Measurements from ENCODE around the gene GNB1L. TPM values are rescaled to one million over a fixed set of nuclear protein-coding genes. Genes with fewer than 3 reads are reported as not detected.

The GNB1L gene
- total RNA-seq, 1 experiment from 2014 or later = 27.0 TPM

DNA sequence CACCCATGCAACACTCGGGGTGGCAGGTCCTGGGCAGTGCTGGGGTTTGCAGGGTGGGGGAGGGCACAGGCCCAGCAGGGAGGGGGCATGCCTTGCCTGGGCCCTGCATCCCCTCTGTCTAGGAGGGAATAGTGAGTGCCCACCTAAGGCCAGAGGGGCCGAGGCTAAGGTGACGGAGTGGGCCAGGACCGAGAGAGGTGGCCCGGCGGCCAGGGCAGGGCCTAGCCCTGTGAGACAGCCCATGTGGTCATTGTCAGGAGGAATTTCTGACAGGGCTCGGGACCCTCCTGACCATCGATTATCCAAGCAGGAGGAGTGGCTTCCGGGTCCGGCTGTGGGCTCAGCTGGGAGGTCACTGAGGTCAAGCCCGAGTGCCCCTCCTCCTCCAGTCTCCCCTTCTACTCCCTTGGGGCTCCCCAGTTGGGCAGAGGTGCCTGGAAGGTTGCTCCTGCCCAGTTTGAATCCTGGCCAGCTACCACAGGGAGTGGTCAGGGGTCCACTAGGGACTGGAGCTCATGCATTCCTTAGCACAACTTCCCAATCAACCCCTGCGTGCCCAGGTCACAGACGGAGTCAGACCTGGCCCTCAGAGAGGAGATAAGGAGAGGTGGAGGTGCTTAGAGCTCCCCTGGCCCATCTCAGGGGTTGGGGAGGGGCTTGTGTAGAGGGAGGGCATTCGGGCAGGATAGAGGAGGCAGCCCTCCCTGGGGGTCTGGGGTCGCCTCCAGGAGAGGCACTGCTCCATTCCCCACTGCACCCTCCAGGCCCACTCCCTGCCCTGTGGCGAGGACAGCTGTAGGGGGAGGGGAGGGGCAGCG, 116.6 kb downstream of the GNB1L start:
- H3K4me2 ChIP-seq (ENCODE audit: low read length) = no peak overlapping the region
- no peaks in the 10 kb centered on the region for H3K4me1 ChIP-seq (ENCODE audit: insufficient read depth, low read length)
- no peak overlapping the region for H3K9ac ChIP-seq (ENCODE audit: low read length)
- H4K20me1 ChIP-seq (ENCODE audit: low read length) = no peaks in the 10 kb centered on the region
- POLR2A ChIA-PET (ENCODE audit: unreplicated experiment) = no interaction called here
- H3F3A ChIP-seq (ENCODE audit: low read length, unreplicated experiment) = no peaks in the 10 kb centered on the region
- no peaks in the 10 kb centered on the region for H3K27me3 ChIP-seq (ENCODE audit: low read length)
- no peak for DNase-seq
- H3K4me3 ChIP-seq (ENCODE audit: low read length) = no peak overlapping the region
- no peaks in the 10 kb centered on the region for H3K79me2 ChIP-seq (ENCODE audit: low read length)
- ATAC-seq = no peak
- CTCF ChIA-PET = no interaction called here
- H3K9me3 ChIP-seq (ENCODE audit: low read length) = no peaks in the 10 kb centered on the region
- H3K36me3 ChIP-seq (ENCODE audit: low read depth, low read length) = no peaks in the 10 kb centered on the region
- BruUV-seq (replicated peaks) = no TSS peak
- intact Hi-C loops (cut with micrococcal nuclease) = no loop called here
- TF ChIP-seq, protein P1, sequence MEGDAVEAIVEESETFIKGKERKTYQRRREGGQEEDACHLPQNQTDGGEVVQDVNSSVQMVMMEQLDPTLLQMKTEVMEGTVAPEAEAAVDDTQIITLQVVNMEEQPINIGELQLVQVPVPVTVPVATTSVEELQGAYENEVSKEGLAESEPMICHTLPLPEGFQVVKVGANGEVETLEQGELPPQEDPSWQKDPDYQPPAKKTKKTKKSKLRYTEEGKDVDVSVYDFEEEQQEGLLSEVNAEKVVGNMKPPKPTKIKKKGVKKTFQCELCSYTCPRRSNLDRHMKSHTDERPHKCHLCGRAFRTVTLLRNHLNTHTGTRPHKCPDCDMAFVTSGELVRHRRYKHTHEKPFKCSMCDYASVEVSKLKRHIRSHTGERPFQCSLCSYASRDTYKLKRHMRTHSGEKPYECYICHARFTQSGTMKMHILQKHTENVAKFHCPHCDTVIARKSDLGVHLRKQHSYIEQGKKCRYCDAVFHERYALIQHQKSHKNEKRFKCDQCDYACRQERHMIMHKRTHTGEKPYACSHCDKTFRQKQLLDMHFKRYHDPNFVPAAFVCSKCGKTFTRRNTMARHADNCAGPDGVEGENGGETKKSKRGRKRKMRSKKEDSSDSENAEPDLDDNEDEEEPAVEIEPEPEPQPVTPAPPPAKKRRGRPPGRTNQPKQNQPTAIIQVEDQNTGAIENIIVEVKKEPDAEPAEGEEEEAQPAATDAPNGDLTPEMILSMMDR (conservative IDR thresholded peaks at IDR 0.05; ENCODE audit: low read depth, low read length) = no peak
- no peak for TF ChIP-seq EZH2 (IDR thresholded peaks at IDR 0.05; ENCODE audit: low read length, unreplicated experiment)
- no peak overlapping the region for H3K27ac ChIP-seq (ENCODE audit: low read length)
- H3K9me2 ChIP-seq (replicated peaks; ENCODE audit: low read length) = no peaks in the 10 kb centered on the region
- no peak overlapping the region for H2AFZ ChIP-seq (ENCODE audit: low read length)

DNA sequence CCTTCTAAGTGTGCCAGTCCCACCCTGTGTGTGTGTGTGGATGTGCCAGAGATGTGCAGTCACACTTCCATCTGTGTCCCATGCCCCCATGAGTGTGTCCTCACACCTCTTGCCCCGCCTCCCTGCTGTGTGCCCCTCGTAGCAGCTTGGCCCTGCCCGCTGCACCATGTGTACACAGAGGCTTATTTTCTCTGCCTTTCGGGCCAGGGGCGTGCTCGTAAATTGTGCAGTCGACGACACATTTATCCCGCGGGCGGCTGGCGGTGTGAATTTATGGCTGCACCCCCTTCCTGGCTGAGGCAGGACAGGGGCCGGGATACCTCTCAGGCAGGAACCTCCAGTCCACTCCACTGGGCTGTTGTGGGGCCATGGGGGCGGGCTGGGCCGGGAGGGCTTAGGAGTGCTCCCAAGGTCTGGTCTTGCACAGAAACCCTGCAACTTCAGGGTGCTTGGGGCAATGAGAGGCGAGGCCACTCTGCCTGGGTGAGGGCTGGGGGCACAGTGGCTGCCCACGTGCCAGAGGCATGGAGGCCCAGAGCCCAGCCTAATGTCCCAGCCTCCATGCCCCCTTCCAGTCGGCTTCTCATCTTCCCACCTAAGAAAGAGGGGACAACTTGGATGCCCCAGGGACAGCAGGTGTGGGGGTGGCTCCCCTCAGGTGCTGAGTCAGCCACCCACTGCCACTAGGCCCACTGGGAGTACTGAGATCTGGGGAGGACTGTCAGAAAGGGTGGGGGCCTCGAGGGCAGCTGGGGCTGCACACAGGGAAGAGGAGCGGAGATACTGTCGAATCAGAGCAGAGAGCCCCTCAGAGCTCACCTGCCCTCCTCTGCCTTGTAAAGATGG, 118.8 kb downstream of the GNB1L start:
- no peaks in the 10 kb centered on the region for H3K9me2 ChIP-seq (replicated peaks; ENCODE audit: low read length)
- no peak for TF ChIP-seq EZH2phosphoT487 (IDR thresholded peaks at IDR 0.05; ENCODE audit: borderline replicate concordance, low read length)
- no peak for TF ChIP-seq EZH2 (IDR thresholded peaks at IDR 0.05; ENCODE audit: low read length, unreplicated experiment)
- no peak overlapping the region for H3K27ac ChIP-seq (ENCODE audit: low read length)
- no peaks in the 10 kb centered on the region for H3K27me3 ChIP-seq (ENCODE audit: low read length)
- H3F3A ChIP-seq (ENCODE audit: low read length, unreplicated experiment) = no peaks in the 10 kb centered on the region
- POLR2A ChIA-PET (ENCODE audit: unreplicated experiment) = no interaction called here
- no peaks in the 10 kb centered on the region for H3K4me1 ChIP-seq (ENCODE audit: insufficient read depth, low read length)
- no TSS peak for BruUV-seq (replicated peaks)
- H4K20me1 ChIP-seq (ENCODE audit: low read length) = no peaks in the 10 kb centered on the region
- H3K4me3 ChIP-seq (ENCODE audit: low read length) = no peak overlapping the region
- no peaks in the 10 kb centered on the region for H3K79me2 ChIP-seq (ENCODE audit: low read length)
- H3K9ac ChIP-seq (ENCODE audit: low read length) = no peak overlapping the region
- H3K36me3 ChIP-seq (ENCODE audit: low read depth, low read length) = no peaks in the 10 kb centered on the region
- H2AFZ ChIP-seq (ENCODE audit: low read length) = no peak overlapping the region
- intact Hi-C loops (cut with micrococcal nuclease) = no loop called here
- H3K4me2 ChIP-seq (ENCODE audit: low read length) = no peak overlapping the region
- DNase-seq (no peak), ATAC-seq (no peak)
- CTCF ChIA-PET = no interaction called here
- H3K9me3 ChIP-seq (ENCODE audit: low read length) = no peaks in the 10 kb centered on the region

DNA sequence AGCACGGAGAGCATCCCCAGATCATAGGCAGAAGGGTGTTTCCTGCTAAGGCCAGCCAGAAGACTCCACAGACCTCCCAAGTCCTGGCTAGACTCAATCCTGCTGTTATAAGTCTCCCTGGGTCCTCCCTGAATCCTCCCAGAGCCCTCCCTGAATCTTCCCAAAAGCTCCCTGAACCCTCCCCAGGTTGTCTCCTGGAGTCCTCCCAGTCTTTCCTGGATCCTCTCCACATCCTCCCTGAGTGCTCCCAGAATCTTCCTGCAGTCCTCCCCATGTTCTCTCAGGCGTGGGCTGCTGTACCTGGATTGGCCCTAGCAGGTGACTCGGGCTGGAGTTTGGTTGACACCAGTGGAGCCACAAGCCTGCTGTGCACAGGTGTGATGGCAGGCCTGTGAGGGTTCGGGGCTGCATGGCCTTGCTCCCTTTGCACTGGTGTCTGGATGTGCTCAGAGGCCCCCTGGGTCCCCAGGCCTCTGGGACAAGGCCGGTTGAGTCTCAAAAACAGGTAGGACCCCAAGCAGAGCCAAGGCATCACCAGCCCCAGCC, 119.8 kb downstream of the GNB1L start:
- BruUV-seq (replicated peaks) = no TSS peak
- Histone ChIP-seq H3F3A (ENCODE audit: low read length, unreplicated experiment) (no peaks in the 10 kb centered on the region), H3K36me3 (ENCODE audit: low read depth, low read length) (no peaks in the 10 kb centered on the region), H3K9ac (ENCODE audit: low read length) (no peak overlapping the region), H3K27ac (ENCODE audit: low read length) (no peak overlapping the region), H3K27me3 (ENCODE audit: low read length) (no peaks in the 10 kb centered on the region), H2AFZ (ENCODE audit: low read length) (no peak overlapping the region), H3K9me2 (replicated peaks; ENCODE audit: low read length) (no peaks in the 10 kb centered on the region), H3K4me3 (ENCODE audit: low read length) (no peak overlapping the region), H3K4me2 (ENCODE audit: low read length) (no peak overlapping the region), H3K9me3 (ENCODE audit: low read length) (no peaks in the 10 kb centered on the region), H3K79me2 (ENCODE audit: low read length) (no peaks in the 10 kb centered on the region), H4K20me1 (ENCODE audit: low read length) (no peaks in the 10 kb centered on the region), H3K4me1 (ENCODE audit: insufficient read depth, low read length) (no peaks in the 10 kb centered on the region)
- ChIA-PET CTCF (no interaction called here), POLR2A (ENCODE audit: unreplicated experiment) (no interaction called here)
- no peak for ATAC-seq
- no peak for DNase-seq
- intact Hi-C loops (cut with micrococcal nuclease) = no loop called here
- no peak for TF ChIP-seq EZH2phosphoT487 (IDR thresholded peaks at IDR 0.05; ENCODE audit: borderline replicate concordance, low read length)
- TF ChIP-seq, protein P1 (conservative IDR thresholded peaks at IDR 0.05; ENCODE audit: low read depth, low read length) = no peak
